ENCODE data around the gene RTN4R.
A peak's percentile ranks its signal among the peaks of the same experiment; 100 is the strongest.
"Not testable (repeated sequence)": the region's sequence is repeated elsewhere in the genome, so short reads cannot be mapped to it uniquely, and the experiment has no call there.

The RTN4R gene

DNA sequence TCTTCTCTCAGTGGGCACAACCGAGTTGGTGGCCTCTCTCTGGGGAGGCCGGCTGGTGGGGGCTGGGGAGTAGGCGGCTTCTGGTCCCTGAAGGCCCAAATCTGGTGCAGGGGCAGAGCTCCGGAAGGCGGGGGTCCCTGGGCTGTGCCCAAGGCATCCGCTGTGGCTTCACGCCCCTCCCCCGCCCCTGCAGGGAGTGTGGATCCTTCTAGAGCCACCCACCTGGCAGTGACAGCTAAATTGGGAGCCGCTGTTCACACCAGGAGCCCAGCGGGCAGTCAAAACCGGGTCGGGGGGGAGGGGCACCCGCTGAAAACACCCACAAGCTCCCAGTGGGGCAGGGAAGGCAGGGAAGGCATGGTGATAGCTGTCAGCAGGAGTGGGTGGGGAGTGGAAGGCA lies 4.6 kb upstream of the RTN4R start:
- Histone ChIP-seq H3K4me1 (ENCODE audit: control insufficient read depth, low read depth, low read length) (no peaks in the 10 kb centered on the region), H3K27me3 (ENCODE audit: control insufficient read depth, insufficient read depth, low read length) (no peaks in the 10 kb centered on the region), H3K27ac (ENCODE audit: low read length) (no peak overlapping the region), H3K9ac (ENCODE audit: low read length) (no peak overlapping the region), H3K4me3 (ENCODE audit: low read length) (no peak overlapping the region), H3K9me3 (ENCODE audit: control insufficient read depth, low read depth, low read length) (no peaks in the 10 kb centered on the region), H3K36me3 (ENCODE audit: control insufficient read depth, low read depth, low read length) (no peaks in the 10 kb centered on the region)

DNA sequence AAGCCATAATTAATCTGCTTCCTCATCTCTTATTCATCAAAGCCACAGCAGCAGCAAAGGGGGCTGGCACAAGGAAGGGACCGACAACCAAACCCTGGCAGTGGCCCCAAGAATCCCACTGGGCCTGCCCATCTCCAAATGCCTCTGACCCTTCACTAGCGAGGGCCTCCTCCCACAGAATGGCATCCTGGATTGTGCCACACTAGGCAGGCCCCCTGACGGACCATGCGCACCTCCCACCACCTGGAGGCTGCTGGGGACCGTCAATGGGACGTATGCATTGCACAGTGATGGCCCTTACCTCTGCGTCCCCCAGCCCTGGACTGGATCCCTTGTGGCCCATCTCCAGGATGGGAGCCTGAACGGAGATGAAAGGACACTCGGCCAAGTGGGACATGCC lies 4.1 kb upstream of the RTN4R start:
- Histone ChIP-seq H3K27ac (ENCODE audit: low read length) (no peak overlapping the region), H3K27me3 (ENCODE audit: control insufficient read depth, insufficient read depth, low read length) (no peaks in the 10 kb centered on the region), H3K9ac (ENCODE audit: low read length) (no peak overlapping the region), H3K4me3 (ENCODE audit: low read length) (no peak overlapping the region), H3K9me3 (ENCODE audit: control insufficient read depth, low read depth, low read length) (no peaks in the 10 kb centered on the region), H3K36me3 (ENCODE audit: control insufficient read depth, low read depth, low read length) (no peaks in the 10 kb centered on the region), H3K4me1 (ENCODE audit: control insufficient read depth, low read depth, low read length) (no peaks in the 10 kb centered on the region)

GRCh38 chr22:20271114-20271994 lies 3.2 kb upstream of the RTN4R start:
- Histone ChIP-seq H3K27me3 (ENCODE audit: control insufficient read depth, insufficient read depth, low read length) (no peaks in the 10 kb centered on the region), H3K27ac (ENCODE audit: low read length) (no peak overlapping the region), H3K4me3 (ENCODE audit: low read length) (no peak overlapping the region), H3K9ac (ENCODE audit: low read length) (no peak overlapping the region), H3K4me1 (ENCODE audit: control insufficient read depth, low read depth, low read length) (no peaks in the 10 kb centered on the region), H3K36me3 (ENCODE audit: control insufficient read depth, low read depth, low read length) (no peaks in the 10 kb centered on the region), H3K9me3 (ENCODE audit: control insufficient read depth, low read depth, low read length) (no peaks in the 10 kb centered on the region)

DNA sequence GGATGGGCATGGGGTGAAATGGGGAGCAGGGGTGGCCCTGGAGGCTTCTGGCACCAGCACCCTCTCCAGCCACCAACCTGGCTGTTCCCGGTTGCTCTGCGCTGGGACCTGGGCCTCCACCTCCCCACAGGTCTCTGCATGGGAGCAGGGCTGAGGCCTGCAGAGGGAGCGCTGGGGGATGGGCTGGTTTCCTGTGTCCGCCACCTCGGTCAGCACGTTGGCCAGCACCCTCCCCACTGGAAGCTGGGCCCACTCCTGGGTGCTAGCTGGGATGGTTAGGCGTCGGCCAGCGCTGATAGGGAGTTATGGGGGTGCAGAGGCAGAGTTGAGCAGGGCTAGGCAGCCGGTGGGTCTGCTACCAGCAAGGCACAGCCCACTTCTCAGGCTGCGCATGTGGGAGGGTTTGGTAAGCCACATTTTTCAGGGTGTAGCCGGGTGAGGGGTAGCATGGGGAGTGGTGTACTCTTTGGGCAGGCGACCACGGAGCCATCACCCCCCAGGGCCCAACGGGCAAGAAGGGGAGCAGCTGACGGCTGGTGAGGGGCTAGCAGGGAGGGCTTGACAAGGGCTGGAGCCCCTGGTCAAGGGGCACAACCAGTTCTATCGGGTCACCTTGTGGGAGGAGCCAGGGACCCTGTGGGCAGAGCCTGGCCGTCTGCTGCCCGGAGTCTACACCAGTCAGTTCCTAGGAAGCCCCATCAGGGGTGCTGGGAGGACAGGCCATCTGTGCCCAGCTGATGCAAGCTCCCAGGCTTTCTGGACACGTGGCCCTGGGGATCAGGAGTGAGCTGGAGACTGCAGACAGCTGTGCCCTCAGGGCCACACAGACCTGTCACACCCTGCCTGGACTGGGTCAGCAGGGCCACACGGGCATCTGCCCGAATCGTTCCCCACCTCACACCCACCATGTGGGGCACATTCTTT lies 2.3 kb upstream of the RTN4R start:
- not testable (repeated sequence) for H3K9me3 ChIP-seq (ENCODE audit: control insufficient read depth, low read depth, low read length); H3K4me3 ChIP-seq (ENCODE audit: low read length); H3K4me1 ChIP-seq (ENCODE audit: control insufficient read depth, low read depth, low read length); H3K9ac ChIP-seq (ENCODE audit: low read length); H3K27me3 ChIP-seq (ENCODE audit: control insufficient read depth, insufficient read depth, low read length); H3K36me3 ChIP-seq (ENCODE audit: control insufficient read depth, low read depth, low read length); H3K27ac ChIP-seq (ENCODE audit: low read length)

GRCh38 chr22:20269673-20270072 lies 1.6 kb upstream of the RTN4R start:
- H3K4me1 ChIP-seq (ENCODE audit: control insufficient read depth, low read depth, low read length); H3K9ac ChIP-seq (ENCODE audit: low read length); H3K4me3 ChIP-seq (ENCODE audit: low read length); H3K27me3 ChIP-seq (ENCODE audit: control insufficient read depth, insufficient read depth, low read length); H3K27ac ChIP-seq (ENCODE audit: low read length); H3K36me3 ChIP-seq (ENCODE audit: control insufficient read depth, low read depth, low read length); H3K9me3 ChIP-seq (ENCODE audit: control insufficient read depth, low read depth, low read length): not testable (repeated sequence)

- not testable (repeated sequence) for H3K9ac ChIP-seq (ENCODE audit: low read length); H3K4me3 ChIP-seq (ENCODE audit: low read length); H3K9me3 ChIP-seq (ENCODE audit: control insufficient read depth, low read depth, low read length); H3K27ac ChIP-seq (ENCODE audit: low read length); H3K36me3 ChIP-seq (ENCODE audit: control insufficient read depth, low read depth, low read length); H3K4me1 ChIP-seq (ENCODE audit: control insufficient read depth, low read depth, low read length); H3K27me3 ChIP-seq (ENCODE audit: control insufficient read depth, insufficient read depth, low read length)
These were observed 1.1 kb upstream of the RTN4R start for GRCh38 chr22:20269201-20269600.

DNA sequence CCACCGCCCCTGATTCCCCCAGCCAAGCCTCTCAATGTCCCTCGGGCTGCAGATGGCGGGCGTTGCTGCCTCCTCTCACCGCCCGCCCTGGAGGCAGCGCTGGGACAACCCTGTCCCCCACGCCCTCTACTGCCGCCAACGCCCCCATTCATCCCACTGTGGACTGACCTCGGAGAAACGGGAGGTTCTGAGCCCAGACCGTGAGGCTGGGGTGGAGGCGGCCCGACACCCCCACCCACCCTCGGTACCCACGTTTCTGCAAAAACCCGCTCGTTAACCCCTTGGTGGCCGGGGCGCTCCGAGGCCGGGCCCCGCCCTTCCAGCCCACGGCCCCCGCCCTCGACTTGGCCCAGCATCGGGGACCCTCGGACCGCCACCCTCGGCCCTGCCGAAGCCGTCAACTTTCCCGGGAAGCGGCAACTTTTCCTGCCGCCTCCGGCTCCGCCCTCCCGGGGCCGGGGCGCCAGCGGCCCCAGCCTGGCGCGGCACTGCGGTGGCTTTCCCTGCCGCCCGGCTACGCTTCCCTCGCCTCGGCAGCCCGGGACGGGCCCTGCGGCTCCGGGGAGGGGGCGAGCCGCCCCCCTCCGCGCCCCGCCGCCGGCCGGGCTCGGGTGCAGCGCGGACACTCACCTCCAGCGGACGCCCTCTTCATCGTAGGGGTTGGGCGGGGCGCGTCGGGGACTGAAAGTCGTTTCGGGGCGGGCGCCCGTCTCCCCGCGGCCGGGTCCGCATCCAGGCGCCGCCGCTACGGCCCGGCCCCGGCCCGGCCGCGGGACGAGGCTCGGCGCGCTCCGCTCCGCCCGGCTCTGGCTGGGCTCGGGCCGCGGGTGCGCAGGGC lies 458 bp downstream of the RTN4R start:
- no peaks in the 10 kb centered on the region for H3K9me3 ChIP-seq (ENCODE audit: control insufficient read depth, low read depth, low read length)
- no peaks in the 10 kb centered on the region for H3K27me3 ChIP-seq (ENCODE audit: control insufficient read depth, insufficient read depth, low read length)
- H3K4me1 ChIP-seq (ENCODE audit: control insufficient read depth, low read depth, low read length): no peaks in the 10 kb centered on the region
- H3K36me3 ChIP-seq (ENCODE audit: control insufficient read depth, low read depth, low read length): no peaks in the 10 kb centered on the region
- H3K4me3 ChIP-seq (ENCODE audit: low read length): peak overlapping the region; percentile 61
- H3K27ac ChIP-seq (ENCODE audit: low read length): no peak overlapping the region
- no peak overlapping the region for H3K9ac ChIP-seq (ENCODE audit: low read length)

GRCh38 chr22:20266667-20267440 lies 1.3 kb downstream of the RTN4R start:
- H3K27me3 ChIP-seq (ENCODE audit: control insufficient read depth, insufficient read depth, low read length); H3K36me3 ChIP-seq (ENCODE audit: control insufficient read depth, low read depth, low read length); H3K4me1 ChIP-seq (ENCODE audit: control insufficient read depth, low read depth, low read length): not testable (repeated sequence)

GRCh38 chr22:20265772-20266666 lies 2.1 kb downstream of the RTN4R start:
- H3K9me3 ChIP-seq (ENCODE audit: control insufficient read depth, low read depth, low read length); H3K4me1 ChIP-seq (ENCODE audit: control insufficient read depth, low read depth, low read length); H3K36me3 ChIP-seq (ENCODE audit: control insufficient read depth, low read depth, low read length); H3K9ac ChIP-seq (ENCODE audit: low read length); H3K27ac ChIP-seq (ENCODE audit: low read length); H3K27me3 ChIP-seq (ENCODE audit: control insufficient read depth, insufficient read depth, low read length); H3K4me3 ChIP-seq (ENCODE audit: low read length): not testable (repeated sequence)

More at GRCh38 chr22:20266667-20267440, 1.3 kb downstream of the RTN4R start:
- peak overlapping the region; percentile 61 for H3K4me3 ChIP-seq (ENCODE audit: low read length)
- H3K9ac ChIP-seq (ENCODE audit: low read length); H3K9me3 ChIP-seq (ENCODE audit: control insufficient read depth, low read depth, low read length); H3K27ac ChIP-seq (ENCODE audit: low read length): not testable (repeated sequence)

All from iPS-18a (cell line).